ENCODE data around the gene XRCC1. TPM values are rescaled to one million over a fixed set of nuclear protein-coding genes. Genes with fewer than 3 reads are reported as not detected.

The XRCC1 gene
- total RNA-seq, 3 donors from 2014 or later, result 21.0 to 30.6 (median 29.0) TPM

- H3K27me3 ChIP-seq, result no peaks in the 10 kb centered on the region
- H3K36me3 ChIP-seq, result no peaks in the 10 kb centered on the region
- peak overlapping the region in 2 of 3 donors; percentile 67 to 97 for H3K4me3 ChIP-seq
- TF ChIP-seq POLR2A (IDR thresholded peaks at IDR 0.05) (no peak), CTCF (IDR thresholded peaks at IDR 0.05) (no peak), POLR2AphosphoS5 (IDR thresholded peaks at IDR 0.05) (no peak)
- peak overlapping the region; percentile 80 to 94 for H3K27ac ChIP-seq
- H3K4me1 ChIP-seq, result peaks cover 0 to 3% of the 10 kb centered on the region in 2 donors
- no peaks in the 10 kb centered on the region for H3K9me3 ChIP-seq
- DNase-seq (ENCODE audit: low spot score in 2 of 2), result no peak
- intact Hi-C loops (cut with DNase I; ENCODE audit: low total_unique reads), result no loop called here
Measured at GRCh38 chr19:43505186-43505456, 70.2 kb downstream of the XRCC1 start.

GRCh38 chr19:43504426-43505185 lies 70.7 kb downstream of the XRCC1 start, which contains the start of gene PHLDB3:
Gene PHLDB3, minus strand, starts transcription at chr19:43504746. Its CDS starts 628 bp downstream, at chr19:43504118.
- Histone ChIP-seq H3K27ac (peak within 1 kb of the TSS; percentile 80 to 94), H3K4me3 (peak within 1 kb of the TSS; percentile 62 to 97 (median 67)), H3K9me3 (no peaks in the 10 kb centered on the region), H3K4me1 (peaks cover 0 to 3% of the 10 kb centered on the region in 2 donors), H3K27me3 (no peaks in the 10 kb centered on the region), H3K36me3 (no peaks in the 10 kb centered on the region)
- peak; percentile 57 to 68 for DNase-seq (ENCODE audit: low spot score in 2 of 2)
- TF ChIP-seq CTCF (IDR thresholded peaks at IDR 0.05) (no peak), POLR2AphosphoS5 (IDR thresholded peaks at IDR 0.05) (no peak), POLR2A (IDR thresholded peaks at IDR 0.05) (no peak)
- intact Hi-C loops (cut with DNase I; ENCODE audit: low total_unique reads), result no loop called here

GRCh38 chr19:43503501-43504425 lies 71.6 kb downstream of the XRCC1 start:
- H3K9me3 ChIP-seq, result no peaks in the 10 kb centered on the region
- intact Hi-C loops (cut with DNase I; ENCODE audit: low total_unique reads), result no loop called here
- peak; percentile 97 to 98 for DNase-seq (ENCODE audit: low spot score in 2 of 2)
- TF ChIP-seq POLR2AphosphoS5 (IDR thresholded peaks at IDR 0.05), result peak in 2 of 3 donors; percentile 13 to 54
- TF ChIP-seq POLR2A (IDR thresholded peaks at IDR 0.05), result no peak
- no peak for TF ChIP-seq CTCF (IDR thresholded peaks at IDR 0.05)
- H3K27me3 ChIP-seq, result no peaks in the 10 kb centered on the region
- peaks cover 0 to 3% of the 10 kb centered on the region in 2 donors for H3K4me1 ChIP-seq
- peak overlapping the region; percentile 80 to 94 for H3K27ac ChIP-seq
- H3K36me3 ChIP-seq, result no peaks in the 10 kb centered on the region
- peak overlapping the region; percentile 62 to 97 (median 67) for H3K4me3 ChIP-seq

DNA sequence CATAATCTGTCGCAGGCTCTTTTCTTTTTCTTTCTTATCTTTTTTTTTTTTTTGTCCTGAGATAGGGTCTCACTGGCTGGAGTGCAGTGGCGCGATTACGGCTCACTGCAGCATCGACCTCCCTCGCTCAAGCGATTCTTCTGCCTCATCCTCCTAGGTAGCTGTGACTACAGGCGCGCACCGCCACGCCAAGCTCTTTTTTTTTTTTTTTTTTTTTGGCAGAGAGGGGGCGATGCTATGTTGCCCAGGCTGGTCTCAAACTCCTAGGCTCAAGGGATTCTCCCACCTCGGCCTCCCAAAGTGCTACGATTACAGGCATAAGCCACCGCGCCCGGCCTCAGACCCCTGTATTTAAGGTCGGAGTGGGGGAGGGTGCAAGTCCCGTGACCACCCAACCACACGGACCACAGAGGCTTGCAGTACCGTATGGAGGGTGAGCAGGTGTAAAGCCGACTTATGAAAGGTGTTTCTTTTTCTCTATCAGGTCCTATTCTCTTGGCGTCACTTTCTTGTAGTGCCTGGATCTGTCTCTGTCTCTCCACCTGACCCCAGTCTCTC lies 72.8 kb downstream of the XRCC1 start:
- intact Hi-C loops (cut with DNase I; ENCODE audit: low total_unique reads), result no loop called here
- DNase-seq (ENCODE audit: low spot score in 2 of 2), result no peak
- H3K4me3 ChIP-seq, result no peak overlapping the region
- no peaks in the 10 kb centered on the region for H3K9me3 ChIP-seq
- TF ChIP-seq POLR2A (IDR thresholded peaks at IDR 0.05) (no peak), CTCF (IDR thresholded peaks at IDR 0.05) (no peak), POLR2AphosphoS5 (IDR thresholded peaks at IDR 0.05) (no peak)
- no peaks in the 10 kb centered on the region for H3K27me3 ChIP-seq
- H3K27ac ChIP-seq, result no peak overlapping the region
- H3K36me3 ChIP-seq, result no peaks in the 10 kb centered on the region
- peaks cover 0 to 3% of the 10 kb centered on the region in 2 donors for H3K4me1 ChIP-seq

Data from breast epithelium (tissue), 4 donors.